ENCODE data around the gene JMJD4.

Gene JMJD4

DNA sequence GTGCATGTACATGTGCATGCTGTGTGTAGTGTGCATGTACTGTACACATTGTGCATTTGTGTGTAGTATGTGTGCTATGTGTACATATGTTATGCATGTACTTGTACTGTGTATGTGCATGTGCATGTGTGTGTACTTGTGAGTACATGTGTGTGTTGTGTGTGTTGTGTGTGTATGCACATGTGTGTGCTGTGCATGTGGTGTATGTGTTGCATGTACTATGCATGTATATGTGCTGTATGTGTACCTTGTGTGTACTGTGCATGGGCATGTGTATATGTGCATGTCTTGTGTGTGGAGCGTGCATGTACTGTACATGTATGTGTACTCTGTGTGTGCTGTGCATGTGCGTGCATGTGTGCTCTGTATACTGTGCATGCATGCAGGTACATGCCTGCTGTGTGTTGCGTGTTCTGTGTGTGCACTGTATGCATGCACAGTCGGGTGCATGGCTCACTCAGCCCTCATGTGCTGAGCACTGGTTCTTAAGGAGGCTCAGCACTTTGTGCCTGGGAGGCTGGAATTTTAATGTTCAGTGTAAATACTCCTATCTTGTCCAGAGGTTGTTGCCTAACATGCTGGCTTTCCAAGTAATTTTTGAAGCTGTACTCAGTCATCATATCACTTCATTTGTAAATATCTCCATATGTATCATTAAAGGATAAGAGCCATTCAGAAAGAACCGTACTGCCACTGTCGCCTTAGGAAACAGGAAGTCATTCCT lies 32.5 kb upstream of the JMJD4 start:
- Histone ChIP-seq H3F3A (ENCODE audit: insufficient read depth, low read length) (peaks cover 5% of the 10 kb centered on the region; the same call in 1 of the 2 replicates), H3K9me3 (replicated peaks; ENCODE audit: insufficient read depth, low read length) (no peaks in the 10 kb centered on the region), H3K4me2 (ENCODE audit: low read depth, low read length) (no peak overlapping the region), H3K4me3 (ENCODE audit: low read length) (no peak overlapping the region), H3K9ac (ENCODE audit: low read length) (no peak overlapping the region), H3K79me2 (ENCODE audit: low read length) (peaks cover 14% of the 10 kb centered on the region), H4K20me1 (ENCODE audit: insufficient read depth, low read length) (no peaks in the 10 kb centered on the region), H3K4me1 (ENCODE audit: low read length) (peaks cover 7% of the 10 kb centered on the region), H2AFZ (ENCODE audit: low read length) (no peak overlapping the region), H3K36me3 (replicated peaks; ENCODE audit: insufficient read depth, low read length) (peaks cover 6% of the 10 kb centered on the region; the same call in 1 of the 2 replicates), H3K27me3 (replicated peaks; ENCODE audit: insufficient read depth, low read length) (no peaks in the 10 kb centered on the region), H3K27ac (ENCODE audit: low read length) (no peak overlapping the region), H3K9me2 (replicated peaks; ENCODE audit: insufficient read depth, low read length) (no peaks in the 10 kb centered on the region)
- DNase-seq: no peak
- TF ChIP-seq, protein P1, sequence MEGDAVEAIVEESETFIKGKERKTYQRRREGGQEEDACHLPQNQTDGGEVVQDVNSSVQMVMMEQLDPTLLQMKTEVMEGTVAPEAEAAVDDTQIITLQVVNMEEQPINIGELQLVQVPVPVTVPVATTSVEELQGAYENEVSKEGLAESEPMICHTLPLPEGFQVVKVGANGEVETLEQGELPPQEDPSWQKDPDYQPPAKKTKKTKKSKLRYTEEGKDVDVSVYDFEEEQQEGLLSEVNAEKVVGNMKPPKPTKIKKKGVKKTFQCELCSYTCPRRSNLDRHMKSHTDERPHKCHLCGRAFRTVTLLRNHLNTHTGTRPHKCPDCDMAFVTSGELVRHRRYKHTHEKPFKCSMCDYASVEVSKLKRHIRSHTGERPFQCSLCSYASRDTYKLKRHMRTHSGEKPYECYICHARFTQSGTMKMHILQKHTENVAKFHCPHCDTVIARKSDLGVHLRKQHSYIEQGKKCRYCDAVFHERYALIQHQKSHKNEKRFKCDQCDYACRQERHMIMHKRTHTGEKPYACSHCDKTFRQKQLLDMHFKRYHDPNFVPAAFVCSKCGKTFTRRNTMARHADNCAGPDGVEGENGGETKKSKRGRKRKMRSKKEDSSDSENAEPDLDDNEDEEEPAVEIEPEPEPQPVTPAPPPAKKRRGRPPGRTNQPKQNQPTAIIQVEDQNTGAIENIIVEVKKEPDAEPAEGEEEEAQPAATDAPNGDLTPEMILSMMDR (IDR thresholded peaks at IDR 0.05; ENCODE audit: low read length): no peak

DNA sequence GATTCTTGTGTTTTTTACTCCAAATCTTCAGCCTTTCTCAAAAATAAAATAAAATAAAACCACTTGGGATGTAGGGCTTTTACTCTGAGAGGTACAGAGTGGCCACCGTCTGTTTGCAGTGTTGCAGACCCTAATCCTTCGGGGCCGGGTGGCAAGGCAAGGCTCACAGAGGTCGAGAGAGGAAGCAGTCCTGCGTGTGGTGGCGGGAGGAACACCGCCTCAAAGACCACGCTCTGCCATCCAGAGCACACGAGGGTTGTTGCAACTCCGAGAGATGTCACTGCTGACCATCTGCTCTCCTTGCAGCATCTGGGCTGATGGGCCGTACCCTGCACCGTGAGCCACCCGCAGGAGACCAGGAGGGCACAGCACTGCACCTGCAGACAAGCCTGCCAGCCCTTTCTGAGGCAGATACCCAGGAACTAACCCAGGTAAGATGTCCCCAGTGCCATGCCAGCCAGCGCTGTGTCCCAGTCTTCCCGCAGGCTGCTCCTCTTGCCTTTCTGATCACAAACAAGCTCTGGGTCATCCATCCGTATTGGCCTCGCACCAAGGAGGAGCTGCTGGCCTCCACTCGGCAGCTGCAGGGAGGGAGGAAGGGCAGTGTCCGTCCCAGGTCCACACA lies 31.7 kb upstream of the JMJD4 start:
- Histone ChIP-seq H3K4me1 (ENCODE audit: low read length) (peaks cover 15% of the 10 kb centered on the region), H3K27me3 (replicated peaks; ENCODE audit: insufficient read depth, low read length) (no peaks in the 10 kb centered on the region), H3K4me3 (ENCODE audit: low read length) (no peak overlapping the region), H4K20me1 (ENCODE audit: insufficient read depth, low read length) (no peaks in the 10 kb centered on the region), H3K9me3 (replicated peaks; ENCODE audit: insufficient read depth, low read length) (no peaks in the 10 kb centered on the region), H3K4me2 (ENCODE audit: low read depth, low read length) (no peak overlapping the region), H3K9ac (ENCODE audit: low read length) (no peak overlapping the region), H3K9me2 (replicated peaks; ENCODE audit: insufficient read depth, low read length) (no peaks in the 10 kb centered on the region), H3F3A (ENCODE audit: insufficient read depth, low read length) (peaks cover 7% of the 10 kb centered on the region), H3K27ac (ENCODE audit: low read length) (no peak overlapping the region), H2AFZ (ENCODE audit: low read length) (no peak overlapping the region), H3K36me3 (replicated peaks; ENCODE audit: insufficient read depth, low read length) (peaks cover 6% of the 10 kb centered on the region; the same call in 1 of the 2 replicates), H3K79me2 (ENCODE audit: low read length) (peaks cover 19% of the 10 kb centered on the region)
- TF ChIP-seq, protein P1 (IDR thresholded peaks at IDR 0.05; ENCODE audit: low read length): no peak
- TF ChIP-seq EZH2 (optimal IDR thresholded peaks at IDR 0.05; ENCODE audit: low read depth, low read length): no peak
- no peak for TF ChIP-seq EZH2phosphoT487 (IDR thresholded peaks at IDR 0.05; ENCODE audit: low read length)
- DNase-seq: no peak

DNA sequence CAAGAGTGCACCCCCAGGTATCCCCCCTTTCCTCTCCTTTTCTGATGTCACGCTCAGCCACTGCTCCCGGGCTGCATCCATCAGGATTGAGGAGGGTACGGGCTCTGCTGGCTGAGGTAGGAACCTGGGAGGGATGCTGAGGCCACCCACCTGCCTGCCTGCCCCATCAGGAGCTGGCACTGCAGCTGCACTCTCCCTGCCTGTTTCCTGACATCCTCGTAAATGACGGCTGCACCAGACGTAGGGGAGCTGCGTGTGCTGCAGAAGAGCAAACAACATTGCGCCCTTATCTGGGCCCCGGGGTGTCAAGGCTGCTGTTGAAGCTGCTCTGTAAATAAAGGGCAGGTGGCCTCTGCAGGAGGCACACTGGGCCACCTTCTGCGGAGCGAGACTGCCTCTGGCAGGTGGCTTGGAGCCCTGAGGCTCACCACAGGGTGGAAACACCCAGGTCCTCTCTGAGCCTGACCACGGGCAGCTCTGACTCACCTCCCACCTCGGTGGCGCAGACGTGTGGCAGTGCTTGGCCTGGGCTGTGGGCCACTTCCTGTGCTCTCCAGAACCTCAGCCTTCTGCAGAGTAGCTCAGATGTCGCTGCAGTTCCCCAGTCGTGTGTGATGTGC lies 31.0 kb upstream of the JMJD4 start:
- Histone ChIP-seq H3K9me2 (replicated peaks; ENCODE audit: insufficient read depth, low read length) (no peaks in the 10 kb centered on the region), H3K27ac (ENCODE audit: low read length) (no peak overlapping the region), H3K27me3 (replicated peaks; ENCODE audit: insufficient read depth, low read length) (no peaks in the 10 kb centered on the region), H3K36me3 (replicated peaks; ENCODE audit: insufficient read depth, low read length) (peaks cover 6% of the 10 kb centered on the region; the same call in 1 of the 2 replicates), H3K4me2 (ENCODE audit: low read depth, low read length) (no peak overlapping the region), H3K79me2 (ENCODE audit: low read length) (peaks cover 22% of the 10 kb centered on the region), H4K20me1 (ENCODE audit: insufficient read depth, low read length) (no peaks in the 10 kb centered on the region), H3K9me3 (replicated peaks; ENCODE audit: insufficient read depth, low read length) (no peaks in the 10 kb centered on the region), H2AFZ (ENCODE audit: low read length) (no peak overlapping the region), H3F3A (ENCODE audit: insufficient read depth, low read length) (peaks cover 14% of the 10 kb centered on the region), H3K9ac (ENCODE audit: low read length) (no peak overlapping the region), H3K4me1 (ENCODE audit: low read length) (peaks cover 21% of the 10 kb centered on the region), H3K4me3 (ENCODE audit: low read length) (no peak overlapping the region)
- DNase-seq: no peak
- TF ChIP-seq EZH2 (optimal IDR thresholded peaks at IDR 0.05; ENCODE audit: low read depth, low read length) (no peak), EZH2phosphoT487 (IDR thresholded peaks at IDR 0.05; ENCODE audit: low read length) (no peak)
- TF ChIP-seq, protein P1 (IDR thresholded peaks at IDR 0.05; ENCODE audit: low read length): no peak

Measured in MM.1S (cell line).